Testis (tissue), 2 donors: ENCODE measurements around the gene GRB14.

Source experiments
- POLR2A ChIP-seq: fragments of 450-650 bp; IDR thresholded peaks from one replicate; pipeline ENCODE4 v1.6.1; 2017; ENCODE audit warnings: antibody characterized with exemption, mild to moderate bottlenecking, moderate library complexity
- TF ChIP-seq, protein P1 (sequence below), 3 experiments: fragments of 450-650 bp in 2 of 3; fragments of 200-600 bp in 1 of 3; sonication (generic) in 1 of 3; IDR thresholded peaks; one replicate each; pipeline ENCODE4 v1.5.1; 2016 to 2019; ENCODE audit warnings: antibody characterized with exemption in 3 of 3, mild to moderate bottlenecking in 2 of 3, moderate library complexity in 1 of 3

DNA sequence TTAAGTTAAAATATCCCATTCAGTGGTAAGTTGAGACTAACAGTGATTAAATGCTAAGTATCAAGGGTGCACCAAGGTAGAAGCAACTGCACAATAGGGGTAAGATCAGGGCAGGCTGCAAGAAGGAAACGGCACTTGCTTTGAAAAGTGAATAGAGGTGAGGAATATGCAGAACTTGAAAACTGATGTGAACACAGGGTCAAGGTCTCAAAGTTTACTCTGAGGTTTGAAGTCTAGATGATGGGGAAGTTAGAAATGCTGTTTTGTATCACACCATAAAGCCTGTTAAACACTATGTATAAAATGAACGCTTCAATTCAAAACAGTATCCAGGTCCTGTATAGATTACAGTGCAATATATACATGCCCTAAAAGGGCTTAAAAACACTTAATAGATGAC lies 50.8 kb downstream of the GRB14 start:
- TF ChIP-seq, protein P1, sequence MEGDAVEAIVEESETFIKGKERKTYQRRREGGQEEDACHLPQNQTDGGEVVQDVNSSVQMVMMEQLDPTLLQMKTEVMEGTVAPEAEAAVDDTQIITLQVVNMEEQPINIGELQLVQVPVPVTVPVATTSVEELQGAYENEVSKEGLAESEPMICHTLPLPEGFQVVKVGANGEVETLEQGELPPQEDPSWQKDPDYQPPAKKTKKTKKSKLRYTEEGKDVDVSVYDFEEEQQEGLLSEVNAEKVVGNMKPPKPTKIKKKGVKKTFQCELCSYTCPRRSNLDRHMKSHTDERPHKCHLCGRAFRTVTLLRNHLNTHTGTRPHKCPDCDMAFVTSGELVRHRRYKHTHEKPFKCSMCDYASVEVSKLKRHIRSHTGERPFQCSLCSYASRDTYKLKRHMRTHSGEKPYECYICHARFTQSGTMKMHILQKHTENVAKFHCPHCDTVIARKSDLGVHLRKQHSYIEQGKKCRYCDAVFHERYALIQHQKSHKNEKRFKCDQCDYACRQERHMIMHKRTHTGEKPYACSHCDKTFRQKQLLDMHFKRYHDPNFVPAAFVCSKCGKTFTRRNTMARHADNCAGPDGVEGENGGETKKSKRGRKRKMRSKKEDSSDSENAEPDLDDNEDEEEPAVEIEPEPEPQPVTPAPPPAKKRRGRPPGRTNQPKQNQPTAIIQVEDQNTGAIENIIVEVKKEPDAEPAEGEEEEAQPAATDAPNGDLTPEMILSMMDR (IDR thresholded peaks at IDR 0.05): no peak
- no peak for TF ChIP-seq POLR2A
